Epidermal melanocyte (primary cell): Measurements from ENCODE around the gene HRH1.
"Not testable (repeated sequence)": the region's sequence is repeated elsewhere in the genome, so short reads cannot be mapped to it uniquely, and the experiment has no call there.

Source experiments
- DNase-seq: peaks from one replicate; pipeline ENCODE4 v3.0.0; 2011; ENCODE audit warnings: low spot score; ENCODE audit not compliant: insufficient read length

The HRH1 gene

DNA sequence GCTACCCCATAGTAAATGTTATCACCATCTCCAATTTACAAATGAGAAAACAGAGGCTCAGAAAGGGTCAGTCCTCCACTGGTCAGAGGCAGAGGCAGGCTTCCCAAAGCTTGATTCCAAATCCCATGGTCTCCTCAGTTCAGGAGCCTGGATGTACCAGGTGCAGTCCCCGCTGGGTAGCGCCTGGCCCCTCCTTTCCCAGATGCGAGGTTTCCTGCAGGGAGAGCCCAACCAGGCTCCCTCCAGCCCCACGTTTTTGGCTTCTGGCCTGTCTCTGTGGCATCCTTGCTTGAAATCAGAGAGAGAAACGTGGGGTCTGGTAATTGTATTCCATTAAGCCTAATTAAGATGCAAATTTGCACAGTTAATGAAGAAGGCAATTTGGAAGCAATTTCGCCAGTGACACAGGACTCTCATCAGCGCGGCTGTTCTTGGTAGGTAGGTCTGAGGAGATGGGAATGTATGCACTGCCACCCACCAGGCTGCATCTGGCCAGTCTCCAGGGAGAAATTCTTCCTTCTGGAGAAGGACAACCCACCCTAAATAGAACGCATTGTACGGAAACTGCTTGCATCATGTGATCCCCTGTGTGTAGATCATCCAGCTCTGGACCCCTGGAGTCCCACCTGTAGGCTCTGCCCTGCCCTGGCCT lies 50.5 kb downstream of the HRH1 start:
- DNase-seq = no peak

- DNase-seq = not testable (repeated sequence)
These were observed 51.6 kb downstream of the HRH1 start for GRCh38 chr3:11205881-11206280.

GRCh38 chr3:11206316-11206715 lies 52.0 kb downstream of the HRH1 start:
- no peak for DNase-seq

DNA sequence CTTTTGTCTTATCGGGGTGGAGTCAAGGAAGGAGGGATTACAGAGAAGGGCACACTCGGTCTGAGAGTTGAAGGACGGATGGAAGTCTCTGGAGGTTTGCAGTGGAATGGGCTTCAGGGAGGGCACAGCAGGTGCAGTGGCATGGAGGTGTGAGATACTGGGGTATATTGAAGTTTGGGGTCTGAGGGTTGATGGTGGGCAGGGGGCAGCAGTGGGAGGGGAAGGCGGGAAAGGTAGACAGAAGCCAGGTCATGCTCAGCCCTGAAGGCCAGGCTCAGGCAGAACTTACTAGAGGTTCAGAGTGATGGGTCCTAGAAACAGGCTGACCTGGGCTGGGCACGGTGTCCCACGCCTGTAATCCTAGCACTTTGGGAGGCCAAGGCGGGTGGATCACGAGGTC lies 52.7 kb downstream of the HRH1 start:
- DNase-seq = no peak

DNA sequence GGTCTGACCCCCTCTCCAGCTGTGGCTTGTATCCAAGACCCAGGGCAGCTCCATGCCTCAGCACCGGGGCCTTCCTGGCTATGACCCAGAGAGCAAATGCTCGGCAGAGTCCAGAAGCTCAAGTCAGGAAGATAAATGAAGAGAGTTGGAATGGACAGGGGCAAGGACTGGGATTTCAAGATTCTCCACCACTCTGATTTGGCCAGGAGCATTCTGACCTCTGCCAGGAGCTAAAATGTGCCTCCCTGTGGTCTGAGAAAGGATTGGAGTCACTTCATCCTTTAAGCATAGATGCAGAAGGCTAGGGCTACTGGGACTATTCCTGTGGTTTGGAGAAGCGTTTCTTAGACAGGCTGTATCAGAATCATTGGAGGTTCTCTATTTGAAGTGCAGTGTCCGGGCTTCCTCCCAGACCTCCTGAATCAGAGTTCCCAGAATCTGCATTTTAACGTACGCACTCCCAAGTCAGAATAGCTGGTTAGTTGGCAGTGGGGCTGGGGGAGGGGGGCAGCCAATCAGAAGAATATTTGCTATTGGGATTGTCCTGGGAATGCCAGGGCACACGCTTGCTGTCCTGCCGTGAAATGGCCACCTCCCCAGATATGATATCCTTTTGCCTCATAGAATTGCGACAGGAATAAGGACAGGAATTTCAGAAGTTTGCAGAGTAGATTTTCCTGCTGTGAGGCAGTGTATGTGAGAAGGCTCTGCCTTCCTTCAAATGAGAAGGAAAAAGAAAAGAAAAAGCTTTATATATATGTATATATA lies 57.4 kb downstream of the HRH1 start:
- DNase-seq = no peak

DNA sequence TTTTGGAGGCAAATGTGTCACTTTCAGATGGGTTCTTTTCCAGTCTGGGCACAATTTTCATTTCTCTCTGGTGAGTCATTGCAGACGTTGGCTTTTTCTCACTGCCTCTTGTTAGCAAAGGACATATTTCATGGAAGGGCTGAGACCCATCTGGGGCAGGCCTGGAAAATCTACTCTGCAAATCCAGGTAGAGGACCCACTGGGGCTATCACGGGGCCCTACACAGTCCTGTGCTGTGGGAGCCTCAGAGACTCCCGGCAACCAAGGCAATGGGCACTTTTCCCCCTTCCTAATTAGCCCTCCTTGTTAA lies 58.0 kb downstream of the HRH1 start:
- DNase-seq = no peak

DNA sequence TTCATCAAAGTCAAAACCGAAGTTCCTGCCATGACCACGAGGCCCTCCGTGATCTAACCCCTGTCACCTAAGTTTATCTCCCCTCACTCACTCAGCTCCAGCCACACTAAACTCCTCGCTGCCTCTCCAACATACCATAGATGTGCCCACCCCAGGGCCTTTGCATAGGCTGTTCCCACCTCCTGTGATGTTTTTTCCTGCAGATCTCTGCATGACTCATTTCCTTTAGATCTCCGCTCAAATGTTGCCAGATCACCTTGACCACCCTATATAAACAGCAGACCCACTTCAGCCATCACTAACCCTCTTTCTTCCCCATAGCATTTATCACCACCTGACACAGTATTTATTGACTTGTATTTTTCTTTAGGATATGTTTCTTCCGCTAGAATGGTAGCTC lies 58.5 kb downstream of the HRH1 start:
- no peak for DNase-seq

DNA sequence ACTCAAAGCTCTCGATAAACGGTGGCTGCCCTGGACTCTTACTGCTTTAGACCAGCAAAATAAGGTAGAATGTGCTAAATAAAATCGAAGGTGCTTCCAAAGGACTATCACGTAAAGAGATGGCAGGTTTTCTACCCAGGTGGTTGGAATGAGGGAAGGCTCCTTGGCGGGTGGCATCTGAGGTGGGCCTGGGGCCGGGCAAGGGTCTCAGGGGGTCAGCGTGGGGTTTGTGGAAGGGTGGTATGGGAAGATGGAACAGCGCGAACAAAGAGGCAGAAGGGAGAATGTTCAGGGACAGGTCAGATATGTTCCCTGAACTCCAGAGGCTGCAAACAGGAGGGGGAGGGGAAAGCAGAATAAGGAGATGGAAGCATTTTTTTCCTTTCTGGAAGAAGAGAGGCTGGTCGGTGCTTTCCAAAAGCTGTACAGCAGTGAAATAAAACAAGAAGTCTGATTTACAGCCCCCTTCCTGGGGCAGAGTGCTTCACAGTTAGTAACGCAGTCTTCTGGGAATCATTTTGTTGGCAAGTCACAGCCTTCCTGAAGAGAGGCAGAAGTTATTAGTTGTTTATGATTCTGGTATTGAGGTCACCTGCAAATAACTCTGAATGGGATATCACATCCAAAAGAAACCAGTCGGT lies 59.6 kb downstream of the HRH1 start:
- DNase-seq = no peak

- DNase-seq = no peak
These were observed 60.2 kb downstream of the HRH1 start for GRCh38 chr3:11214451-11214978.

- DNase-seq = not testable (repeated sequence)
These were observed 63.1 kb downstream of the HRH1 start for GRCh38 chr3:11217370-11217769.

DNA sequence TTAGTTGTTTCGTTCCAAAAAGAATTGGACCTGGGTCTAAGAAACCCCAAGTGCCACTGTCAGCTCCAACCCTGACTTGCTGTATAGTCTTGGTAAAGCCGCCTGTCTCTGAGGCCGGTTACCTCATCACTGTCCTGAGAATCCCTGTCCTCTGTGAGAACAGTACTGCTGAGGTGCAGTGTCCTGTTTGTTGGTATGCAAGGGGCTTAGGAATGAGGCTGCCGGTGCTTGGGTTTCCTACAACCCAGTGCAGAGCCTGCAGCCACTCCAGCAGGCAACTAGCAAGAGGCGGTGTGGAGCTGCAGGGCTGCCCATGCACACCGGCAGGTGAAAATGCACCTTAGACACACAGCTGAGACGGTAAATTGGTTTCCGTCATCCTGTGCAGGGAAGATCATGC lies 65.9 kb downstream of the HRH1 start:
- no peak for DNase-seq

DNA sequence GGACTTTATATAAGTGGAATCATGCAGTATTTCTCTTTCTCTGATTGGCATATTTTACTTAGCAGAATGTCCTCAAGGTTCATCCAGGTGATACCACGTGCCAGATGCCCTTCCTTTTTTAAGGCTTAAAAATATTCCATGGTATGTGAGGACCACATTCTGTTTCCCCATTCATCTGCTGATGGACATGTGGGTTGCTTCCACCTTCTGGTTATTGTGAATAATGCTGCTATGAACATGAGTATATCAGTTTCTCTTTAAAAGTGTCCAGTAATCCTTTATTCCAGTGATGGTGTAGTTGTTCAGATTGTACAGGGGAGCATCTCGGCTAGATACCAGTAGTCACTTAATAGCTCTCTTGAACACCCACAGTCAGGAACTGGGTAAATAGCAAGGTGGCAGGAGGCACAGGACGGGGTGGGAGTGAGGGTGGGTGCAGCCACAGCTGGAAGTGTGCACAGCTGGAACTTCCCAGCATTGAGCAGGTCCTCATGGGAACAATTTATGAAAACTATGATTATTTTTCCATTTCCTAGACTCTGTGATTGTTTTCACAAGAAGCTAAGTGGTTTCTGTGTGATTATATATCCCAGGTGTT lies 67.6 kb downstream of the HRH1 start:
- DNase-seq = no peak

GRCh38 chr3:11224010-11224409 lies 69.7 kb downstream of the HRH1 start:
- DNase-seq = no peak

DNA sequence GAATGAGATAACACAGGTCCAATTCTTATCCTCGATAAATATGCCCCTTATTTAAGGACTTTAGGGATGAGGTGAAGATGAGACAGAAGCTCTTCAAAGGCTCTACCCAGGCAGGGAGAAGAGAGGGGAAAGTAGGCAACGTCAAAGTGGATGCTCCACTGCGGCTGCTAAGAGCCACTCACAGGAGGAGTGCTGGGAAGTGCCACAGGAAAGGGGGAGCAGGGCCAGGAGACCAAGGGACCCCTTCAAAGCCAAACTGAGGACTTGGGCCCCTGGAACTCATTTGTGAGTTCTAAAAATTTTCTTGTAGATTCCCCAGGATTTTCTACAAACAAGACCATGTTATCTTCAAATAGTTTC lies 70.6 kb downstream of the HRH1 start:
- no peak for DNase-seq

DNA sequence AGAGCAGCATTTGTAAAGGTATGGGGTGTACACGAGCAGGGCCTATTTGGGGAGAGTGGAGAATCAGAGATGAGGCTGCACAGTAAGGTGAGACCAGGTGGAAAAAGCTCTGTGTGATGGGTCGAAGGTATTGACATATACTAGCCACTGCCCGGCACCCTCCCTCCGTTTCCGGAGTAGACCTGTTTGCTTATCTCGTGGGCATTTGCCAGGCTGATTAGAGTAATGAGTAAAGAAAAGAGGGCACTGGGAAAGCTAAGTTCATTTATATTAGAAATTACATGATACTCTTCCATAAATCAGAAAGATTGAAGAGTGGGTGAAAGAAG lies 71.7 kb downstream of the HRH1 start:
- no peak for DNase-seq

DNA sequence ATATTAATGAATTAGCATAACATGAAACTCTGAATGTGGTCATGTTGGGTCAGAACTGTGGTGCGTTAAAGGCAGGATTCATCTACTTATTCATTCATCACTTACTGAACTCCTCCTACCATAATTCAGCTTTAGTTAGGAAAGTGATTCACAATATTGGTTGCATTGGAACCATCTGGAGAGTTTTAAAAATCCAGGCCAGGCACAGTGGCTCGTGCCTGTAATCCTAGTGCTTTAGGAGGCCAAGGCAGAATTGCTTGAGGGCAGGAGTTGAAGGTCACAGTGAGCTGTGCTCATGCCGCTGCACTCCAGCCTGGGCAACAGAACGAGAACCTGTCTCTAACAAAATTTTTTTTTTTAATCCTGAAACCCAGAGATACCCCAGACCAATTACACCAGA lies 73.7 kb downstream of the HRH1 start:
- DNase-seq = no peak

GRCh38 chr3:11230125-11230524 lies 75.8 kb downstream of the HRH1 start:
- no peak for DNase-seq

DNA sequence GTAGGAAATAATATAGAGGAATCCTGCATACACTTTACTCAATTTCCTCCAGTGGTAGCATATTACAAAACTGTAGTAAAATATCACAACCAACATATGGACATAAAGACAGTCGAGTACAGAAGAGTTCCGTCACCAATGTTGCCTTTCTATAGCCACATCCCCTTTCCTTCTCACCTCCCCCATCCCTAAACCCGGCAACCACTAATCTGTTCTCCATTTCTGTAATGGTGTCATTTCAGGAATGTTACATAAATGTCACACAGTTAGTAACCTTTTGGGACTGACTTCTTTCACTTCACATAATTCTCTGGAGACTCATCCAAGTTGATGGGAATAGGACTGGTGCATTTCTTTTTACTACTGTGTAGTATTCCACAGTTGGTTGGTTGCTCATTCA lies 76.5 kb downstream of the HRH1 start:
- DNase-seq = no peak

DNA sequence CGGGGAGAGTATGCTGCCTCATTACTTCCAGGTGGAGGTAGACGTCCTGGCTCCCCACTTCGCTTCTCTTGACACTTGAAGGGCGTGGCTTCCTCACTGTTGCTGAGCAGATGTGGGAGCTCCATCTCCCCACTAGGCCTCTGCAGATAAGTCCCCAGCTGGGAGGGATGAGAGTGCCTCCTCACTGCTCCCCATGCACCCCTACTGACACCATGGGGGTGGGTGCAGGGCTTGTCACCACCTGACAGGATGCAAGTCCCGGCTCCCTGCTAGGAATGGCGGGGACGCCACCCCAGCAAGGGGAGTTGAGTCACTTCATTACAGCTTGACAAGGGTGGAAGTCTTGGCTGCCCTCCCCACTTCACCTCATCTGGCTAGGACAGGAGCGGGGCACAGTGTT lies 81.1 kb downstream of the HRH1 start:
- DNase-seq = no peak

DNA sequence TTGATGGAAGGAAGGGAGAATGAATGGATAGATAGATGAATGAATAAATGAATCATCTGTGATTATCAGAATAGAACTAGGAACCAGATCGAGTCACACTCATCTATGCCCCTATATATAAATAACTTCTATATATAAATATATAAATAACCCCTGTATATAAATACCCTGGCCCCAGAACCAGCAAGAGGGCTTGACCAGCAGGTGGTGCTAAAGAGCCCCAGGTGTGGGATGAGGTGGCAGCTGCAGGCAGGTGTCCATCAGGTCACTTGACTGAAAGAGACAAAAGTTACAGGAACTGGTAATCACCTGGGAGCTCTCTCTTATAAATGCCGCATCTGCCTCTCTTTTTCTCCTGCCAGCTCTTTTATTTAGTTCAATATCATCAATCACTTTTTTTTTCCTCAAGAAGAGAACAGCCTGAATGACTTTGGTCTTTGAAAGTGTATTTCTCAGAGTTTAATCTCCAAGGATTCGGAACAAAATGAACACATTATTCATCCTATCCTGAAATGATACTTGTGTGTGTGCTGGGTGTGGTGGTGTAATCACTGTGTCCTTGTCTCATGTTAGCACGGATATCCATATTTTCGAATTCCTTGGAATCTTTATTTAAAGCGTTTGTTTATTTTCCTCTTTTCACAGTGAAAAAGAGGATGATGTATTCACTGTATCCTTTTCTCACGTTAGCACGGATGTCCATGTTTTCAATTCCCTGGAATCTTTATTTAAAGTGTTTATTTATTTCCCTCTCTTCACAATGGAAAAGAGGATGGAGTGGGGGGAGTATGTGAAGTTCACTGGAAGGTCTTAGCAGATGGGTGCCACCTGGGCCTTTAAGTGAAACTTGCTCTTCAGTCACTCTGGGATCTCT lies 82.5 kb downstream of the HRH1 start:
- DNase-seq = no peak

GRCh38 chr3:11238060-11238459 lies 83.8 kb downstream of the HRH1 start:
- no peak for DNase-seq

DNA sequence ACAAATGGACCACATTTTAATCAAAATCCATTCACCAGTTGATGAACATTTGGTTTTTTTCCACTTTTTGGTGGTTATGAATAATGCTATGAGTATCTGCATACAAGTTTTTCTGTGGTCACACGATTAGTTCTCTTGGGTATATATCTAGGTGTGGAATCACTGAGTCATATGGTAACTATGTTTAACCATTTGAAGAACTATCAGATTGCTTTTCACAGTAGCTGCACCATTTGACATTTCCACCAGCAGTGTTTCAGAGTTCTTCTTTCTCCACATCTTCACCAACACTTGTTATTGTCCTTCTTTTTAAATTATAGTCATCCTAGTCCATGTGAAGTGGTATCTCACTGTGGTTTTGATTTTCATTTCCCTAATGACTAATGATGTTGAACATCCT lies 84.6 kb downstream of the HRH1 start:
- no peak for DNase-seq
